Measurements from ENCODE around the gene DOCK2. TPM values are rescaled to one million over a fixed set of nuclear protein-coding genes. Genes with fewer than 3 reads are reported as not detected.
"Not testable (repeated sequence)": the region's sequence is repeated elsewhere in the genome, so short reads cannot be mapped to it uniquely, and the experiment has no call there.

The DOCK2 gene
- total RNA-seq, 1 donor = 6.2 TPM

GRCh38 chr5:169946743-169947295 lies 309.7 kb downstream of the DOCK2 start:
- H2AFZ ChIP-seq (ENCODE audit: low read length) = no peak overlapping the region
- no peak for TF ChIP-seq CTCF (IDR thresholded peaks at IDR 0.05; ENCODE audit: extremely low read depth, low read depth, low read length)
- peak overlapping the region; percentile 76 for H3K4me2 ChIP-seq (ENCODE audit: insufficient read depth, low read length)
- H4K20me1 ChIP-seq (ENCODE audit: insufficient read depth, low read length) = no peaks in the 10 kb centered on the region
- H3K4me1 ChIP-seq (ENCODE audit: insufficient read depth, low read length) = peaks cover 46% of the 10 kb centered on the region
- H3K27ac ChIP-seq (ENCODE audit: low read depth, low read length) = peak overlapping the region; percentile 76
- no peaks in the 10 kb centered on the region for H3K27me3 ChIP-seq (ENCODE audit: insufficient read depth, low read length)
- DNase-seq (ENCODE audit: insufficient read length, low spot score, missing footprints) = peak; percentile 78
- no peaks in the 10 kb centered on the region for H3K9me3 ChIP-seq (ENCODE audit: low read depth, low read length)
- H3K4me3 ChIP-seq (ENCODE audit: insufficient read depth, low read length) = no peak overlapping the region
- peaks cover 2% of the 10 kb centered on the region for H3K79me2 ChIP-seq (ENCODE audit: insufficient read depth, low read length)
- H3K36me3 ChIP-seq (ENCODE audit: insufficient read depth, low read length) = no peaks in the 10 kb centered on the region

GRCh38 chr5:169950333-169950732 lies 313.3 kb downstream of the DOCK2 start:
- Histone ChIP-seq H3K27me3 (ENCODE audit: insufficient read depth, low read length) (no peaks in the 10 kb centered on the region), H3K4me2 (ENCODE audit: insufficient read depth, low read length) (no peak overlapping the region), H3K36me3 (ENCODE audit: insufficient read depth, low read length) (no peaks in the 10 kb centered on the region), H3K79me2 (ENCODE audit: insufficient read depth, low read length) (peaks cover 2% of the 10 kb centered on the region), H3K4me3 (ENCODE audit: insufficient read depth, low read length) (no peak overlapping the region), H3K4me1 (ENCODE audit: insufficient read depth, low read length) (peaks cover 24% of the 10 kb centered on the region), H3K9me3 (ENCODE audit: low read depth, low read length) (no peaks in the 10 kb centered on the region), H3K27ac (ENCODE audit: low read depth, low read length) (no peak overlapping the region), H4K20me1 (ENCODE audit: insufficient read depth, low read length) (no peaks in the 10 kb centered on the region), H2AFZ (ENCODE audit: low read length) (no peak overlapping the region)
- DNase-seq (ENCODE audit: insufficient read length, low spot score, missing footprints) = no peak
- TF ChIP-seq CTCF (IDR thresholded peaks at IDR 0.05; ENCODE audit: extremely low read depth, low read depth, low read length) = no peak

- H4K20me1 ChIP-seq (ENCODE audit: insufficient read depth, low read length); H3K9me3 ChIP-seq (ENCODE audit: low read depth, low read length); H2AFZ ChIP-seq (ENCODE audit: low read length); H3K27ac ChIP-seq (ENCODE audit: low read depth, low read length); H3K36me3 ChIP-seq (ENCODE audit: insufficient read depth, low read length); DNase-seq (ENCODE audit: insufficient read length, low spot score, missing footprints); H3K4me3 ChIP-seq (ENCODE audit: insufficient read depth, low read length); H3K27me3 ChIP-seq (ENCODE audit: insufficient read depth, low read length); H3K79me2 ChIP-seq (ENCODE audit: insufficient read depth, low read length): not testable (repeated sequence)
- Histone ChIP-seq H3K4me2 (ENCODE audit: insufficient read depth, low read length) (peak overlapping the region; percentile 39), H3K4me1 (ENCODE audit: insufficient read depth, low read length) (peaks cover 20% of the 10 kb centered on the region)
Observed at GRCh38 chr5:169953196-169953595, 316.1 kb downstream of the DOCK2 start.

- H3K36me3 ChIP-seq (ENCODE audit: insufficient read depth, low read length) = no peaks in the 10 kb centered on the region
- no peak for TF ChIP-seq CTCF (IDR thresholded peaks at IDR 0.05; ENCODE audit: extremely low read depth, low read depth, low read length)
- H3K4me1 ChIP-seq (ENCODE audit: insufficient read depth, low read length) = peaks cover 20% of the 10 kb centered on the region
- H2AFZ ChIP-seq (ENCODE audit: low read length) = no peak overlapping the region
- no peak for DNase-seq (ENCODE audit: insufficient read length, low spot score, missing footprints)
- H3K4me2 ChIP-seq (ENCODE audit: insufficient read depth, low read length) = no peak overlapping the region
- peaks cover 2% of the 10 kb centered on the region for H3K79me2 ChIP-seq (ENCODE audit: insufficient read depth, low read length)
- no peaks in the 10 kb centered on the region for H3K27me3 ChIP-seq (ENCODE audit: insufficient read depth, low read length)
- no peak overlapping the region for H3K4me3 ChIP-seq (ENCODE audit: insufficient read depth, low read length)
- H3K27ac ChIP-seq (ENCODE audit: low read depth, low read length) = no peak overlapping the region
- no peaks in the 10 kb centered on the region for H4K20me1 ChIP-seq (ENCODE audit: insufficient read depth, low read length)
- H3K9me3 ChIP-seq (ENCODE audit: low read depth, low read length) = no peaks in the 10 kb centered on the region
Observed at GRCh38 chr5:169954786-169955185, 317.7 kb downstream of the DOCK2 start.
